ENCODE measurements around the gene PTPRT.

The PTPRT gene

GRCh38 chr20:42461965-42462593 lies 727.6 kb downstream of the PTPRT start:
- Histone ChIP-seq H3K4me1 (ENCODE audit: control insufficient read depth, insufficient read depth, low read length) (no peaks in the 10 kb centered on the region), H3K27me3 (ENCODE audit: control insufficient read depth, insufficient read depth, low read length) (no peaks in the 10 kb centered on the region), H3K36me3 (ENCODE audit: control insufficient read depth, insufficient read depth, low read length) (no peaks in the 10 kb centered on the region), H3K9me3 (ENCODE audit: control insufficient read depth, insufficient read depth, low read length) (no peaks in the 10 kb centered on the region), H3K4me3 (ENCODE audit: low read length) (no peak overlapping the region), H3K27ac (ENCODE audit: low read length) (no peak overlapping the region)
- no CpG with 5 or more reads among the region's 2 CpGs for WGBS (ENCODE audit: insufficient coverage, insufficient read length)
- no peak for DNase-seq (ENCODE audit: low read depth, low spot score)

GRCh38 chr20:42461291-42461690 lies 728.4 kb downstream of the PTPRT start:
- no peaks in the 10 kb centered on the region for H3K36me3 ChIP-seq (ENCODE audit: control insufficient read depth, insufficient read depth, low read length)
- no peak overlapping the region for H3K27ac ChIP-seq (ENCODE audit: low read length)
- no peak for DNase-seq (ENCODE audit: low read depth, low spot score)
- H3K4me1 ChIP-seq (ENCODE audit: control insufficient read depth, insufficient read depth, low read length), result no peaks in the 10 kb centered on the region
- H3K27me3 ChIP-seq (ENCODE audit: control insufficient read depth, insufficient read depth, low read length), result no peaks in the 10 kb centered on the region
- no CpG with 5 or more reads among the region's 2 CpGs for WGBS (ENCODE audit: insufficient coverage, insufficient read length)
- no peaks in the 10 kb centered on the region for H3K9me3 ChIP-seq (ENCODE audit: control insufficient read depth, insufficient read depth, low read length)
- H3K4me3 ChIP-seq (ENCODE audit: low read length), result no peak overlapping the region

- no peak overlapping the region for H3K4me3 ChIP-seq (ENCODE audit: low read length)
- H3K27me3 ChIP-seq (ENCODE audit: control insufficient read depth, insufficient read depth, low read length), result no peaks in the 10 kb centered on the region
- H3K9me3 ChIP-seq (ENCODE audit: control insufficient read depth, insufficient read depth, low read length), result no peaks in the 10 kb centered on the region
- H3K27ac ChIP-seq (ENCODE audit: low read length), result no peak overlapping the region
- WGBS (ENCODE audit: insufficient coverage, insufficient read length), result no CpG with 5 or more reads among the region's 2 CpGs
- H3K36me3 ChIP-seq (ENCODE audit: control insufficient read depth, insufficient read depth, low read length), result no peaks in the 10 kb centered on the region
- H3K4me1 ChIP-seq (ENCODE audit: control insufficient read depth, insufficient read depth, low read length), result 0 out of 2 replicates have a peak, but pooled peaks cover 1% of the 10 kb centered on the region
- no peak for DNase-seq (ENCODE audit: low read depth, low spot score)
These were observed 742.4 kb downstream of the PTPRT start for GRCh38 chr20:42447270-42447669.

- DNase-seq (ENCODE audit: low read depth, low spot score), result no peak
- no CpG with 5 or more reads among the region's 3 CpGs for WGBS (ENCODE audit: insufficient coverage, insufficient read length)
- Histone ChIP-seq H3K27ac (ENCODE audit: low read length) (no peak overlapping the region), H3K4me1 (ENCODE audit: control insufficient read depth, insufficient read depth, low read length) (0 out of 2 replicates have a peak, but pooled peaks cover 1% of the 10 kb centered on the region), H3K27me3 (ENCODE audit: control insufficient read depth, insufficient read depth, low read length) (no peaks in the 10 kb centered on the region), H3K9me3 (ENCODE audit: control insufficient read depth, insufficient read depth, low read length) (no peaks in the 10 kb centered on the region), H3K36me3 (ENCODE audit: control insufficient read depth, insufficient read depth, low read length) (no peaks in the 10 kb centered on the region), H3K4me3 (ENCODE audit: low read length) (no peak overlapping the region)
These were observed 744.9 kb downstream of the PTPRT start for GRCh38 chr20:42444799-42445198.

- Histone ChIP-seq H3K27me3 (ENCODE audit: control insufficient read depth, insufficient read depth, low read length) (no peaks in the 10 kb centered on the region), H3K36me3 (ENCODE audit: control insufficient read depth, insufficient read depth, low read length) (no peaks in the 10 kb centered on the region), H3K9me3 (ENCODE audit: control insufficient read depth, insufficient read depth, low read length) (no peaks in the 10 kb centered on the region), H3K27ac (ENCODE audit: low read length) (no peak overlapping the region), H3K4me1 (ENCODE audit: control insufficient read depth, insufficient read depth, low read length) (0 out of 2 replicates have a peak, but pooled peaks cover 1% of the 10 kb centered on the region), H3K4me3 (ENCODE audit: low read length) (no peak overlapping the region)
- no peak for DNase-seq (ENCODE audit: low read depth, low spot score)
- whole genome bisulfite sequencing (ENCODE audit: insufficient coverage, insufficient read length), result no CpG with 5 or more reads among the region's 4 CpGs
These were observed 746.5 kb downstream of the PTPRT start for GRCh38 chr20:42443200-42443599.

- H3K4me1 ChIP-seq (ENCODE audit: control insufficient read depth, insufficient read depth, low read length), result 0 out of 2 replicates have a peak, but pooled peaks cover 1% of the 10 kb centered on the region
- no peaks in the 10 kb centered on the region for H3K36me3 ChIP-seq (ENCODE audit: control insufficient read depth, insufficient read depth, low read length)
- no peaks in the 10 kb centered on the region for H3K27me3 ChIP-seq (ENCODE audit: control insufficient read depth, insufficient read depth, low read length)
- DNase-seq (ENCODE audit: low read depth, low spot score), result no peak
- no peak overlapping the region for H3K27ac ChIP-seq (ENCODE audit: low read length)
- H3K4me3 ChIP-seq (ENCODE audit: low read length), result no peak overlapping the region
- H3K9me3 ChIP-seq (ENCODE audit: control insufficient read depth, insufficient read depth, low read length), result no peaks in the 10 kb centered on the region
- WGBS (ENCODE audit: insufficient coverage, insufficient read length), result no CpG with 5 or more reads among the region's 6 CpGs
These were observed 747.0 kb downstream of the PTPRT start for GRCh38 chr20:42442716-42443115.

- WGBS (ENCODE audit: insufficient coverage, insufficient read length), result no CpG with 5 or more reads among the region's 6 CpGs
These were observed 747.8 kb downstream of the PTPRT start for GRCh38 chr20:42441864-42442331.

GRCh38 chr20:42441196-42441863 lies 748.4 kb downstream of the PTPRT start:
- DNase-seq (ENCODE audit: low read depth, low spot score), result no peak

More at GRCh38 chr20:42441864-42442331, 747.8 kb downstream of the PTPRT start:
- H3K27me3 ChIP-seq (ENCODE audit: control insufficient read depth, insufficient read depth, low read length), result no peaks in the 10 kb centered on the region
- H3K4me3 ChIP-seq (ENCODE audit: low read length), result no peak overlapping the region
- H3K36me3 ChIP-seq (ENCODE audit: control insufficient read depth, insufficient read depth, low read length), result no peaks in the 10 kb centered on the region
- H3K9me3 ChIP-seq (ENCODE audit: control insufficient read depth, insufficient read depth, low read length), result no peaks in the 10 kb centered on the region
- H3K4me1 ChIP-seq (ENCODE audit: control insufficient read depth, insufficient read depth, low read length), result 0 out of 2 replicates have a peak, but pooled peaks cover 1% of the 10 kb centered on the region
- no peak overlapping the region for H3K27ac ChIP-seq (ENCODE audit: low read length)
- no peak for DNase-seq (ENCODE audit: low read depth, low spot score)

GRCh38 chr20:42435230-42435629 lies 754.5 kb downstream of the PTPRT start:
- DNase-seq (ENCODE audit: low read depth, low spot score), result no peak

More at GRCh38 chr20:42441196-42441863, 748.4 kb downstream of the PTPRT start:
- H3K27ac ChIP-seq (ENCODE audit: low read length), result no peak overlapping the region
- no peaks in the 10 kb centered on the region for H3K9me3 ChIP-seq (ENCODE audit: control insufficient read depth, insufficient read depth, low read length)
- no CpG with 5 or more reads among the region's 11 CpGs for WGBS (ENCODE audit: insufficient coverage, insufficient read length)
- no peaks in the 10 kb centered on the region for H3K4me1 ChIP-seq (ENCODE audit: control insufficient read depth, insufficient read depth, low read length)
- no peaks in the 10 kb centered on the region for H3K27me3 ChIP-seq (ENCODE audit: control insufficient read depth, insufficient read depth, low read length)
- no peak overlapping the region for H3K4me3 ChIP-seq (ENCODE audit: low read length)
- H3K36me3 ChIP-seq (ENCODE audit: control insufficient read depth, insufficient read depth, low read length), result no peaks in the 10 kb centered on the region

GRCh38 chr20:42432496-42433334 lies 757.0 kb downstream of the PTPRT start:
- no peak for DNase-seq (ENCODE audit: low read depth, low spot score)
- Histone ChIP-seq H3K27me3 (ENCODE audit: control insufficient read depth, insufficient read depth, low read length) (no peaks in the 10 kb centered on the region), H3K4me3 (ENCODE audit: low read length) (no peak overlapping the region), H3K27ac (ENCODE audit: low read length) (no peak overlapping the region), H3K4me1 (ENCODE audit: control insufficient read depth, insufficient read depth, low read length) (no peaks in the 10 kb centered on the region), H3K36me3 (ENCODE audit: control insufficient read depth, insufficient read depth, low read length) (no peaks in the 10 kb centered on the region), H3K9me3 (ENCODE audit: control insufficient read depth, insufficient read depth, low read length) (no peaks in the 10 kb centered on the region)
- WGBS (ENCODE audit: insufficient coverage, insufficient read length), result 100% methylated on average over 1 of the region's 6 CpGs

More at GRCh38 chr20:42435230-42435629, 754.5 kb downstream of the PTPRT start:
- no CpG with 5 or more reads among the region's 1 CpG for WGBS (ENCODE audit: insufficient coverage, insufficient read length)
- no peaks in the 10 kb centered on the region for H3K4me1 ChIP-seq (ENCODE audit: control insufficient read depth, insufficient read depth, low read length)
- no peaks in the 10 kb centered on the region for H3K9me3 ChIP-seq (ENCODE audit: control insufficient read depth, insufficient read depth, low read length)
- no peak overlapping the region for H3K27ac ChIP-seq (ENCODE audit: low read length)
- no peaks in the 10 kb centered on the region for H3K27me3 ChIP-seq (ENCODE audit: control insufficient read depth, insufficient read depth, low read length)
- no peak overlapping the region for H3K4me3 ChIP-seq (ENCODE audit: low read length)
- no peaks in the 10 kb centered on the region for H3K36me3 ChIP-seq (ENCODE audit: control insufficient read depth, insufficient read depth, low read length)

All from iPS DF 6.9 (cell line).